AG08396 (cell line): ENCODE measurements around the gene SLC26A6.

Experiments used
- DNase-seq: peaks from one replicate; pipeline ENCODE4 v3.0.0; 2012; ENCODE audit warnings: low spot score, mixed read lengths

The SLC26A6 gene

GRCh38 chr3:48661501-48662144 lies 26.4 kb upstream of the SLC26A6 start:
- peak; percentile 92 for DNase-seq

GRCh38 chr3:48660800-48661400 lies 25.6 kb upstream of the SLC26A6 start:
- DNase-seq, result no peak

GRCh38 chr3:48656841-48657281 lies 21.6 kb upstream of the SLC26A6 start:
- DNase-seq, result no peak

- DNase-seq, result peak; percentile 90
Observed at GRCh38 chr3:48656061-48656840, 21.0 kb upstream of the SLC26A6 start.

- DNase-seq, result no peak
Observed at GRCh38 chr3:48655606-48656005, 20.3 kb upstream of the SLC26A6 start.

- DNase-seq, result no peak
Observed at GRCh38 chr3:48655063-48655462, 19.8 kb upstream of the SLC26A6 start.

GRCh38 chr3:48652923-48653715 lies 17.9 kb upstream of the SLC26A6 start:
- DNase-seq, result no peak

GRCh38 chr3:48651771-48652170 lies 16.5 kb upstream of the SLC26A6 start:
- no peak for DNase-seq

- DNase-seq, result no peak
Observed at GRCh38 chr3:48650723-48651122, 15.5 kb upstream of the SLC26A6 start.

GRCh38 chr3:48648188-48648850 lies 13.1 kb upstream of the SLC26A6 start:
- no peak for DNase-seq

- no peak for DNase-seq
Observed at GRCh38 chr3:48647714-48648113, 12.5 kb upstream of the SLC26A6 start.

GRCh38 chr3:48644898-48645760 lies 9.9 kb upstream of the SLC26A6 start:
- no peak for DNase-seq

- no peak for DNase-seq
Observed at GRCh38 chr3:48642605-48643004, 7.3 kb upstream of the SLC26A6 start.

- no peak for DNase-seq
Observed at GRCh38 chr3:48641396-48641795, 6.1 kb upstream of the SLC26A6 start.

GRCh38 chr3:48639944-48640606 lies 4.8 kb upstream of the SLC26A6 start:
- no peak for DNase-seq

- DNase-seq, result no peak
Observed at GRCh38 chr3:48637305-48637704, 2.0 kb upstream of the SLC26A6 start.

GRCh38 chr3:48636149-48636655 lies 941 bp upstream of the SLC26A6 start:
- no peak for DNase-seq

- peak; percentile 84 for DNase-seq
Observed at GRCh38 chr3:48634661-48635221, 520 bp downstream of the SLC26A6 start.

- DNase-seq, result no peak
Observed at GRCh38 chr3:48633743-48634142, 1.5 kb downstream of the SLC26A6 start.

GRCh38 chr3:48633256-48633655 lies 2.0 kb downstream of the SLC26A6 start:
- no peak for DNase-seq
